Transverse colon (tissue), 4 donors: ENCODE data around the gene TPRG1L. TPM values are rescaled to one million over a fixed set of nuclear protein-coding genes. Genes with fewer than 3 reads are reported as not detected.

Experiments used
- DNase-seq: peaks from one replicate; pipeline ENCODE4 v3.0.0-alpha.2; 2019
- H3K27ac ChIP-seq, 4 donors: fragments of 200-600 bp; sonication (generic); 2 replicates each; pipeline ENCODE4 v1.5.1; 2016 to 2018; ENCODE audit warnings: inconsistent platforms in 4 of 4
- H3K27me3 ChIP-seq: fragments of 200-600 bp; sonication (generic); 2 replicates; pipeline ENCODE4 v1.5.1; 2017; ENCODE audit warnings: inconsistent platforms
- H3K36me3 ChIP-seq, 4 donors: fragments of 200-600 bp; sonication (generic); 2 replicates each; pipeline ENCODE4 v1.5.1; 2017 to 2019; ENCODE audit warnings: inconsistent platforms in 4 of 4
- H3K4me1 ChIP-seq, 4 donors: fragments of 200-600 bp; sonication (generic); 2 replicates each; pipeline ENCODE4 v1.5.1; 2017 to 2020; ENCODE audit warnings: inconsistent platforms in 4 of 4
- H3K4me3 ChIP-seq, 4 donors: fragments of 200-600 bp; sonication (generic); 1 replicate in 1 of 4; 2 replicates in 3 of 4; pipeline versions ENCODE4 v1.5.1 to v1.6.1; 2017 to 2019; ENCODE audit warnings: inconsistent platforms in 4 of 4
- H3K9me3 ChIP-seq, 2 donors: fragments of 200-600 bp; sonication (generic); 2 replicates each; pipeline ENCODE4 v1.5.1; 2017 to 2019; ENCODE audit warnings: inconsistent platforms in 2 of 2
- CTCF ChIP-seq, 5 experiments: fragments of 200-600 bp in 3 of 5; fragments of 450-650 bp in 2 of 5; sonication (generic) in 3 of 5; IDR thresholded peaks; 1 replicate in 2 of 5; 2 replicates in 3 of 5; pipeline ENCODE4 v1.5.1; 2016 to 2017; ENCODE audit warnings: antibody characterized with exemption in 5 of 5, inconsistent platforms in 3 of 5, mild to moderate bottlenecking in 2 of 5, moderate library complexity in 1 of 5
- EP300 ChIP-seq: sonication (generic); formaldehyde crosslinking; IDR thresholded peaks from one replicate; pipeline ENCODE4 v1.6.1; 2017; ENCODE audit warnings: antibody characterized with exemption, low read depth
- POLR2A ChIP-seq: fragments of 450-650 bp; IDR thresholded peaks from one replicate; pipeline ENCODE4 v1.6.1; 2016; ENCODE audit warnings: antibody characterized with exemption, mild to moderate bottlenecking, moderate library complexity
- POLR2AphosphoS5 ChIP-seq, 3 donors: sonication (generic); formaldehyde crosslinking; IDR thresholded peaks; one replicate each; pipeline ENCODE4 v1.6.1; 2016; ENCODE audit warnings: antibody characterized with exemption in 3 of 3
- WGBS, 2 donors: methylation state at CpG; one replicate each; pipeline ENCODE4 v1.1.5; 2018; ENCODE audit warnings: low coverage in 1 of 2; 5-methylcytosine and 5-hydroxymethylcytosine counted together
- in situ Hi-C, 4 donors: fragments of 200-750 bp; cut with MboI; loops; one replicate each; pipeline versions ENCODE4 v1.15.0 to v1.15.1; 2017; ENCODE audit warnings: low sequenced_read_pairs in 3 of 4, low pct_ligation_motif_present in 1 of 4, low pct_unique_long_range_greater_than_20kb in 1 of 4
- intact Hi-C: fragments of 100-400 bp; cut with DNase I; formaldehyde crosslinking; loops from one replicate; pipeline ENCODE4 v1.15.1; 2023; ENCODE audit warnings: low total_unique reads
- total RNA-seq, 4 donors: library from RNA; depleted of rRNA; stranded (reverse); fragments of >200 nt; gene quantifications; one replicate each; pipeline ENCODE4 v1.1.0, GENCODE V29; 2016

Gene TPRG1L
- total RNA-seq, 4 donors from 2014 or later, result 24.5 to 86.8 (median 56.0) TPM

DNA sequence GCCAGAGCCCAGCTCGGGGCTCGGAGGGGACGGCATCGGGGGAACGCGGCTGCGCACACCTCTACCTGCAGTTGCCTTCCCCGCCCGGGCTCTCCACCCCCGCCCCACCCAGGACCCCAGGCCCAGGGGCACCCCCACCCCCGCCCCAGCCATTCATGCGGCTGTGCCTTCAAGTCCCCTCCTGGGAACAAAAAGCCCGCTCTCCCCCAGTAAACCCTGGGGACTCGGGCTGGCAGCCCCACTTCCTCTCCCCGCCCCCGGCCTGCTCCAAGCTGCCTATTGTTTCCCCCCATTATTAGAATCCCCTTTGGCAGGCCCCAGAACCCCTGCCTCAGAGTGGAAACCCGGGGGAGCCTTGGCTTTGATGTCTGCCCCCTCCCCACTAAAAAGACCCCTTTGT, 31.5 kb upstream of the TPRG1L start:
- Histone ChIP-seq H3K9me3 (no peaks in the 10 kb centered on the region), H3K27ac (no peak overlapping the region), H3K4me3 (no peak overlapping the region), H3K27me3 (no peaks in the 10 kb centered on the region), H3K4me1 (peaks cover 0 to 15% (median 6%) of the 10 kb centered on the region in 4 donors), H3K36me3 (no peaks in the 10 kb centered on the region)
- WGBS, 2 donors, result 83% methylated on average over 13 of the region's 17 CpGs; no CpG with 5 or more reads in 1 of the 2 donors
- intact Hi-C loops (no loop called here), in situ Hi-C loops (no loop called here)
- no peak for TF ChIP-seq EP300
- TF ChIP-seq CTCF (IDR thresholded peaks at IDR 0.05), result no peak
- no peak for TF ChIP-seq POLR2AphosphoS5 (IDR thresholded peaks at IDR 0.05)
- no peak for TF ChIP-seq POLR2A
- DNase-seq, result no peak

DNA sequence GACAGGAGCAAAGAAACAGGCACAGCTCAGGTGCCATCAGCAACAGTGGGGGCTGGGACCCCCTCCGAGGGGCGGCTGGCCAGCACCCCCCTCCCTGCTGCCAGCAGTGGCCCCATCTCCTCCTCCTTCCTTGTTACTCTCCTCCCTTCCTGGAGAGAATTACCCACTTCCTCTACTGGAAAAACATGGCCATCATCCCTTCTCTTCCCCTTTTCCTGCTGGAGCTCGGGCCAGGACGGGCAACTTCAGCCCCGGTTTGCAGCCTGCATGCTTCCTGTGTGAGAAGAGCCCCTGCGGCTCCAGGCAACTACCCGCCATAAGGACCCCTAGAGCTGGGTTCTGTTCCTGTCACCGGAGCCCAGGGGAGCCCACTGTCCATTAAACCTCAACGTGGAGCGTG, 31.1 kb upstream of the TPRG1L start:
- 71 to 100% methylated on average over 2 to 10 of the region's 10 CpGs for WGBS, 2 donors
- Histone ChIP-seq H3K27me3 (no peaks in the 10 kb centered on the region), H3K36me3 (no peaks in the 10 kb centered on the region), H3K27ac (no peak overlapping the region), H3K4me1 (peaks cover 0 to 19% (median 10%) of the 10 kb centered on the region in 4 donors), H3K4me3 (no peak overlapping the region), H3K9me3 (no peaks in the 10 kb centered on the region)
- TF ChIP-seq EP300 (no peak), POLR2A (no peak), CTCF (IDR thresholded peaks at IDR 0.05) (no peak), POLR2AphosphoS5 (IDR thresholded peaks at IDR 0.05) (no peak)
- DNase-seq, result no peak
- in situ Hi-C loops (no loop called here), intact Hi-C loops (no loop called here)

DNA sequence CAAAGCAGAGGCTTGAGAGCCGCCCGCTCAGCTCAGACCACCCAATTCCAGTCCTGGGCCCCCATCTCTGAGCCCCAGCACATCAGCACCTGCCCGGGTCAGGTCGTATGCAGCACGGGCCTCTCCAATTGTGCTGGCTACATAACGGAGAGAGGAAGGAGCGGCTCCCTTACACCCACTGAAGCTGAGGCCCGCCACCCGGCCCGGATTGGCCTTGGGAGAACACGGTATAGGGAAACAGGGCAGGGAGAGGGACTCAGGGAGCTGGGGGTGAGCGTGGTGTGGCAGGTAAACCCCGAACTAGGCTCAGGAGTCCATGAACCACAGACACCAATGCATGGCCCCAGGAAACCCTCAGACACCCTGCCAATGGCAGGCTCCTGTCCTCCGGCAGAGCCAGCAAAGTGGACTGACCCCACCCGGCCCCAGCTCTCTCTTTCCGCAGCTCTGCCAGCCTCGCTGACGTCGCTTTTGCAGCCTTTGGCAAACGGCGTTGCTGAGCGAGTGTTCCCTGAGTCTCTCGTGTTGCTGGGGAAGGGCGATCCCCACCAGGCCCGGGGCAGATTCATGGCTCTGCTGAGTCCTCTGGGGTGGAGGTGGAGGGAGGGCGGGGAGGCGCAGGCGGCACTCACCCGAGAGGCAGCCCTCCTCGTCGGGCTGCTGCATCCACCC, 30.0 kb upstream of the TPRG1L start:
- Histone ChIP-seq H3K4me1 (peaks cover 0 to 20% (median 11%) of the 10 kb centered on the region in 4 donors), H3K9me3 (no peaks in the 10 kb centered on the region), H3K4me3 (no peak overlapping the region), H3K27me3 (no peaks in the 10 kb centered on the region), H3K36me3 (no peaks in the 10 kb centered on the region), H3K27ac (no peak overlapping the region)
- no peak for DNase-seq
- 87 to 90% methylated on average over 4 to 31 of the region's 31 CpGs for WGBS, 2 donors
- TF ChIP-seq CTCF (IDR thresholded peaks at IDR 0.05) (no peak), POLR2A (no peak), POLR2AphosphoS5 (IDR thresholded peaks at IDR 0.05) (no peak), EP300 (no peak)
- intact Hi-C loops, result no loop called here
- in situ Hi-C loops, result no loop called here

DNA sequence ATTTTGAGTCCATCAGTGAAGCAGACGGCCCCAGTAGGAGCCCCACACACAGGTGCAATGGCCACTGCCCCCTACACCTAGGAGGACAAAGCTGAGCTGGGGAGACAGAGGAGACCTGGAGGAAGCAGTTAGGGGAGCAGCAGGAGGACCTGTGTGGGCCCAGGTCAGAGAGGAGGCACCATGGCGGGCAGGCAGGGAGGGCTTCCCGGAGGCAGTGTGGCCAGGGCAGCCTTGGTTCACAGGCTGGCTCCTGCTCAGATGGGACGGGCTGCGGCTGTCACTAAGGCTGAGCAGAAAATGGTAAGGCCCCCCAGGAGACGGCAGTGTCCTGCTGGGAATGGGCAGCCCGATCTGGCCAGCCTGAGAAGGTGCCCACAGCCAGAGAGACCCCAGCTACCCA, 28.9 kb upstream of the TPRG1L start:
- in situ Hi-C loops (no loop called here), intact Hi-C loops (no loop called here)
- 93% methylated on average over 7 of the region's 7 CpGs; no CpG with 5 or more reads in 1 of the 2 donors for WGBS, 2 donors
- TF ChIP-seq EP300 (no peak), POLR2AphosphoS5 (IDR thresholded peaks at IDR 0.05) (no peak), POLR2A (no peak), CTCF (IDR thresholded peaks at IDR 0.05) (no peak)
- no peak overlapping the region for H3K4me3 ChIP-seq
- no peaks in the 10 kb centered on the region for H3K9me3 ChIP-seq
- H3K27ac ChIP-seq, result no peak overlapping the region
- no peaks in the 10 kb centered on the region for H3K36me3 ChIP-seq
- H3K27me3 ChIP-seq, result no peaks in the 10 kb centered on the region
- peaks cover 0 to 20% (median 11%) of the 10 kb centered on the region in 4 donors for H3K4me1 ChIP-seq
- no peak for DNase-seq
